Cerebellar cortex (tissue), 1 donor: ENCODE results near the gene MYOCD.

Experiments
- DNase-seq: peaks from one replicate; pipeline ENCODE4 v3.0.0-alpha.2; 2015; ENCODE audit warnings: low spot score

Gene MYOCD

GRCh38 chr17:12712941-12713340, 47.3 kb downstream of the MYOCD start:
- DNase-seq = no peak

GRCh38 chr17:12719948-12720347, 54.3 kb downstream of the MYOCD start:
- no peak for DNase-seq

- no peak for DNase-seq
Measured at GRCh38 chr17:12721581-12721980, 55.9 kb downstream of the MYOCD start.

GRCh38 chr17:12722282-12722681, 56.6 kb downstream of the MYOCD start:
- DNase-seq = no peak

GRCh38 chr17:12726131-12726530, 60.4 kb downstream of the MYOCD start:
- DNase-seq = no peak

GRCh38 chr17:12727076-12727760, 61.5 kb downstream of the MYOCD start:
- DNase-seq = no peak

GRCh38 chr17:12727881-12728280, 62.2 kb downstream of the MYOCD start:
- no peak for DNase-seq

GRCh38 chr17:12729086-12729485, 63.4 kb downstream of the MYOCD start:
- DNase-seq = no peak

- no peak for DNase-seq
Measured at GRCh38 chr17:12730421-12730820, 64.7 kb downstream of the MYOCD start.

- DNase-seq = peak; percentile 5
Measured at GRCh38 chr17:12730931-12731521, 65.3 kb downstream of the MYOCD start.

GRCh38 chr17:12731839-12732238, 66.1 kb downstream of the MYOCD start:
- no peak for DNase-seq

- DNase-seq = no peak
Measured at GRCh38 chr17:12732366-12732765, 66.7 kb downstream of the MYOCD start.

- no peak for DNase-seq
Measured at GRCh38 chr17:12734926-12735325, 69.2 kb downstream of the MYOCD start.

- no peak for DNase-seq
Measured at GRCh38 chr17:12735517-12735916, 69.8 kb downstream of the MYOCD start.

GRCh38 chr17:12736526-12736925, 70.8 kb downstream of the MYOCD start:
- no peak for DNase-seq

GRCh38 chr17:12737740-12738469, 72.2 kb downstream of the MYOCD start:
- no peak for DNase-seq

GRCh38 chr17:12738624-12739023, 72.9 kb downstream of the MYOCD start:
- peak; percentile 15 for DNase-seq

- peak; percentile 14 for DNase-seq
Measured at GRCh38 chr17:12739500-12739899, 73.8 kb downstream of the MYOCD start.

GRCh38 chr17:12743046-12743445, 77.4 kb downstream of the MYOCD start:
- no peak for DNase-seq

- no peak for DNase-seq
Measured at GRCh38 chr17:12744298-12744697, 78.6 kb downstream of the MYOCD start.

- DNase-seq = no peak
Measured at GRCh38 chr17:12744786-12745185, 79.1 kb downstream of the MYOCD start.

- DNase-seq = no peak
Measured at GRCh38 chr17:12745486-12745885, 79.8 kb downstream of the MYOCD start.

- no peak for DNase-seq
Measured at GRCh38 chr17:12756786-12757185, 91.1 kb downstream of the MYOCD start.
